A549 (cell line): ENCODE results near the gene PITX3.

ENCODE experiments used
- SMC3 ChIP-seq: fragments of >200 bp; sonication (Bioruptor Twin); formaldehyde crosslinking; IDR thresholded peaks from 3 replicates; pipeline ENCODE4 v1.6.1; 2018; ENCODE audit warnings: inconsistent platforms
- ZC3H11A ChIP-seq: fragments of 450-650 bp; IDR thresholded peaks from 2 replicates; pipeline ENCODE4 v1.6.1; 2014; ENCODE audit warnings: antibody characterized with exemption, mild to moderate bottlenecking
- TF ChIP-seq, protein P1 (sequence below): fragments of >200 bp; sonication (Bioruptor Twin); formaldehyde crosslinking; IDR thresholded peaks from 3 replicates; pipeline ENCODE4 v1.5.1; 2016
- TF ChIP-seq, protein P2 (sequence below): fragments of 200-600 bp; sonication (generic); IDR thresholded peaks from 2 replicates; pipeline ENCODE4 v1.6.1; 2016; ENCODE audit warnings: antibody characterized with exemption, mild to moderate bottlenecking, moderate library complexity

DNA sequence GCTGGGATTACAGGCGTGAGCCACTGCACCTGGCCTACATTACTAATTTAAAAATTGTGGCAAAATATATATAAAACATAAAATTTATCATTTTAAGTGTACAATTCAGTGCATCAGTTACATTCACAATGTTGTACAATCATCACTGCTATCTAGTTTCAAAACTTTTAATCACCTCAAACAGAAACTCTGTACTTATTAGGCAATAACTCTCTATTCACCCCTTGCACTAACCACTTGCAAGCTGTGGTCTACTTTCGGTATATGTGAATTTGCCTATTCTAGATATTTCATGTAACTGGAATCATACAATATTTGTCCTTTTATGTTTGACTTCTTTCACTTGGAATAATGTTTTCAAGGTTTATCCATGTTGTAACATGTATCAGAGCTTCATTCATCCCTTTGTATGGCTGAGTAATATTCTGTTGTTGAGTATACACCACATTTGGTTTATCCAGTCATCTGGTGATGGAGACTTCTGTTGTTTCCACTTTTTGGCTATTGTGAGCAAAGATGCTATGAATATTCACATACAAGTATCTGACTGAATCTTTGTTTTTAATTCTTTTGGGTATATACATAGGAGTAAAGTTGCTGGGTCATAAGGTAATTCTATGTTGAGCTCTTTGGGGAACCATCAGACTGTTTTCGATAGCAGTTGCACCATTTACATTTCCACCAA lies 29.6 kb downstream of the PITX3 start:
- TF ChIP-seq, protein P1, sequence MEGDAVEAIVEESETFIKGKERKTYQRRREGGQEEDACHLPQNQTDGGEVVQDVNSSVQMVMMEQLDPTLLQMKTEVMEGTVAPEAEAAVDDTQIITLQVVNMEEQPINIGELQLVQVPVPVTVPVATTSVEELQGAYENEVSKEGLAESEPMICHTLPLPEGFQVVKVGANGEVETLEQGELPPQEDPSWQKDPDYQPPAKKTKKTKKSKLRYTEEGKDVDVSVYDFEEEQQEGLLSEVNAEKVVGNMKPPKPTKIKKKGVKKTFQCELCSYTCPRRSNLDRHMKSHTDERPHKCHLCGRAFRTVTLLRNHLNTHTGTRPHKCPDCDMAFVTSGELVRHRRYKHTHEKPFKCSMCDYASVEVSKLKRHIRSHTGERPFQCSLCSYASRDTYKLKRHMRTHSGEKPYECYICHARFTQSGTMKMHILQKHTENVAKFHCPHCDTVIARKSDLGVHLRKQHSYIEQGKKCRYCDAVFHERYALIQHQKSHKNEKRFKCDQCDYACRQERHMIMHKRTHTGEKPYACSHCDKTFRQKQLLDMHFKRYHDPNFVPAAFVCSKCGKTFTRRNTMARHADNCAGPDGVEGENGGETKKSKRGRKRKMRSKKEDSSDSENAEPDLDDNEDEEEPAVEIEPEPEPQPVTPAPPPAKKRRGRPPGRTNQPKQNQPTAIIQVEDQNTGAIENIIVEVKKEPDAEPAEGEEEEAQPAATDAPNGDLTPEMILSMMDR: no peak
- TF ChIP-seq ZC3H11A (no peak), SMC3 (no peak)
- TF ChIP-seq, protein P2, sequence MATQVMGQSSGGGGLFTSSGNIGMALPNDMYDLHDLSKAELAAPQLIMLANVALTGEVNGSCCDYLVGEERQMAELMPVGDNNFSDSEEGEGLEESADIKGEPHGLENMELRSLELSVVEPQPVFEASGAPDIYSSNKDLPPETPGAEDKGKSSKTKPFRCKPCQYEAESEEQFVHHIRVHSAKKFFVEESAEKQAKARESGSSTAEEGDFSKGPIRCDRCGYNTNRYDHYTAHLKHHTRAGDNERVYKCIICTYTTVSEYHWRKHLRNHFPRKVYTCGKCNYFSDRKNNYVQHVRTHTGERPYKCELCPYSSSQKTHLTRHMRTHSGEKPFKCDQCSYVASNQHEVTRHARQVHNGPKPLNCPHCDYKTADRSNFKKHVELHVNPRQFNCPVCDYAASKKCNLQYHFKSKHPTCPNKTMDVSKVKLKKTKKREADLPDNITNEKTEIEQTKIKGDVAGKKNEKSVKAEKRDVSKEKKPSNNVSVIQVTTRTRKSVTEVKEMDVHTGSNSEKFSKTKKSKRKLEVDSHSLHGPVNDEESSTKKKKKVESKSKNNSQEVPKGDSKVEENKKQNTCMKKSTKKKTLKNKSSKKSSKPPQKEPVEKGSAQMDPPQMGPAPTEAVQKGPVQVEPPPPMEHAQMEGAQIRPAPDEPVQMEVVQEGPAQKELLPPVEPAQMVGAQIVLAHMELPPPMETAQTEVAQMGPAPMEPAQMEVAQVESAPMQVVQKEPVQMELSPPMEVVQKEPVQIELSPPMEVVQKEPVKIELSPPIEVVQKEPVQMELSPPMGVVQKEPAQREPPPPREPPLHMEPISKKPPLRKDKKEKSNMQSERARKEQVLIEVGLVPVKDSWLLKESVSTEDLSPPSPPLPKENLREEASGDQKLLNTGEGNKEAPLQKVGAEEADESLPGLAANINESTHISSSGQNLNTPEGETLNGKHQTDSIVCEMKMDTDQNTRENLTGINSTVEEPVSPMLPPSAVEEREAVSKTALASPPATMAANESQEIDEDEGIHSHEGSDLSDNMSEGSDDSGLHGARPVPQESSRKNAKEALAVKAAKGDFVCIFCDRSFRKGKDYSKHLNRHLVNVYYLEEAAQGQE: no peak
